DMS79 (cell line): Measurements from ENCODE around the gene KY.

Experiments used
- DNase-seq: peaks from one replicate; lab custom pipeline; 2025; lab: John Stamatoyannopoulos, UW

The KY gene

DNA sequence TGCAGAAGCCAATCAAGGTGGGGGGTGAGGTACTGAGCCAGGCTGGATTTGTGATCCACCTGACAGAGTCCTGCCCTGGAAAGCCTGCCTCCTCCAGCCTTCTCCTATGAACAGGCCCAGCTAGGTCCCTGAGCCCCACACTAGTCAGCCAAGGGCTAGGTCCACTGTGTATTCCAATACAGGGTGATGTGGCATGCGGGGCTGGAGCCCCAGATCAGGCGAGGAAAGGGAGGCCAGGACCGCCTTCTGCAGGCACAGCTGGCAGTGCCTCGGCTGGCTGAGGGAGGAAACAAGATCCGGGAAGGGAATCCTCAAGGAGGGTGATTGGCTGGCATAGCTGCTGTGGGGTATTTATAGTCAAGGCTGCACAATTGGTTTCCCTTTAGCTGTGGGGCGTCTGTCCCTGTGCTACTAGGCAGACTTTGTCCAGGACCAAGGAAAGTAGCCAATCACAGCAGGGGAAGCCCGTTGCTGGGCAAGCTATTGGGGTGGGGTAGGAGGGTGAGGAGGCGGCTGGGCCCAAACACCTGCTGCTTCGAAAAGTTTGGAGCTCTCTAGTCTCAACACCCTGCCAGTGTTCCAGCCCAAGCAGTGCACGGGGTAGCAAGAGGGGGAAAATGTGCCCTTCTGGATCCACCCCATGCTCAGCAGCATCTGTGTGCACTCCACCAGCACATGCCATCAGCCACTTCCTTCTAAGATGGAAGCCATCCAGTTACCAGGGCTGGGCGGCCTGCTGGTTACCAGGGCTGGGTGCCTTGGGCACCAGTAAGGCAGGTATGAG is 5.9 kb downstream of the KY start:
- DNase-seq, result no peak

DNA sequence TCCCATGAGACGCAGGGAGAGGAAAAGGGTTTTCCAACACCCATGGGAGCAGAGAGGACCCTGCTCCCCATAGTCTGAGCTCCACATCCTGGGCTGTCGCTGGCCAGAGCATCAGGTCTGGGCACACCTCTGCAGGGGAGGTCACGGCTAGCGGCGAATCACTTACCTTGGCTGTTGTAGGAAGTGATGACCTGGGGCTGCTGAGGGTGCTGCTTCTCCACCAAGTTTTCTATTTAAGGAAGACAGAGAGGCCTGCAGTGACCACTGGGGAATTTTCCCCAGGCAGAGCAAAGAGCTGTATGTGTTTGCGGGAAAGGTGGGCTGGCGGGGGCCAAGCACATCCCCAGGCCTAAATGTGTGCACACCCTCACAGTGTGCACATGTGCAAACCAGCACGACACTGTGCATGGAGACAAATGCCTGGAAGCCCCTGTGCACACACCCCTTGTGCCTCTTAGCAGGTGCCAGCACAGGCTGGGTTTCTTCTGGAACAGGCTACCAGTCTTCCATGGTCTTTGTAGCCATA is 7.6 kb downstream of the KY start:
- no peak for DNase-seq

DNA sequence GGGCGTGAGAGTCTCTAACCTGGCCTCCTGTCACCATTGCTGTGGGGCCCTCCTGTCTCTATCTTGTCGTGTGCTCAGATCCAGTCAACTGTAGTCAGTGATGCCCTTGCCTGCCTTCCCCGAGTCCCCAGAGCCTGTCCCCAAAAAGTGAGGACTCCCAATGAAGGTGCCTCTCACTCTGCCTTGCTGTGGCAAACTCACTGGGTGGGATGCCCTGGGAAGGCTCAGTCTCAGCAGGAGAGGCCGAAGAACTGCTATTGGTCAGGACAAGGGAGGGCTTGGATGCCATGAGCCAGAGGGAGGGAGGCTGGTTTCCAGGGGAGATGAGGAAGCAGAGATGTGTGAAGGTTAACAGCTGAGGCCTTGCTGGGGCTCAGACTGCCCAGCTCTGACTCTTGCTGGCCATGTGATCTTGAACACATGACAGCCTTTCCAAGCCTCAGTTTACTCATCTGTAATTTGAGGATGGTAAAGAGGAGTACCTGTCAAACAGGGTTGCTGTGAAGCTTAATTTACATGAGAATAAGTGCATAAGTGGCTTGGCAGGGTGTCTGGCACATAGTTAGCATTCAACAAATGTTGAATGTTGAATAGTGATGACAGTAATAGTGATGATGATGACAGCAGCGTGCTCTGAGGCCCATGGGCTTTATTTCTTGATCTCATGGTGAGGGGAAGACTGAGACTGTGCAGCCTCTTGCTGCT is 8.2 kb downstream of the KY start:
- no peak for DNase-seq

DNA sequence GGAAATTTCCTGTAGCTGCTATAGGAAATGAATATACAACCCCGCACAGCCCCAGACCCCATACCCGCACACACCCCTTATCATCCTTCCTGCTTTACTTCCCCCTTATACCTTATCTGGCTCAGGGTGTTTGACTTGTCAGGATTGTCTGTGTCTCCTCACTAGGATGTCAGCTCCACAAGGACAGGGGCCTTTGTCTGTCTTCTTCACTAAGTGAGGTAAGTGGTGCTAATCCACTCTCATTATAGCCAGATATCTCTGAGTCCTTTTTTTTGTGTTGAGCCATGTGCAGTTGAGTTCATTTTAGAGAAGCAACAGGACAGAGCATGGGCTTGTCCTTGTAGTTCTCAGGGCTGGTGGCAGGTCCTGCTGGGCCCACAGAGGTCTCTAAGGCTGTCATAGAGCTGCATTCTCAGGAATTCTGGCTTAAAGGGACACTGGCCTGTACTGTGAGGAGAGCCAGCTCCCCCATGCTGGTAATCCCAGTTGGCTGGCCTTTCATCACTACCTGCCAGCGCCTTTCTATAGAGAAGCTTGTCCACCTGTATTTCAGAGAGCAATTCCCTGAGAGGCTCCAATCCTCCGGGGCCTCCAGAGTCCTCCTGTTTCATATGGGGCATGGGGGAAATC is 9.0 kb downstream of the KY start:
- no peak for DNase-seq

DNA sequence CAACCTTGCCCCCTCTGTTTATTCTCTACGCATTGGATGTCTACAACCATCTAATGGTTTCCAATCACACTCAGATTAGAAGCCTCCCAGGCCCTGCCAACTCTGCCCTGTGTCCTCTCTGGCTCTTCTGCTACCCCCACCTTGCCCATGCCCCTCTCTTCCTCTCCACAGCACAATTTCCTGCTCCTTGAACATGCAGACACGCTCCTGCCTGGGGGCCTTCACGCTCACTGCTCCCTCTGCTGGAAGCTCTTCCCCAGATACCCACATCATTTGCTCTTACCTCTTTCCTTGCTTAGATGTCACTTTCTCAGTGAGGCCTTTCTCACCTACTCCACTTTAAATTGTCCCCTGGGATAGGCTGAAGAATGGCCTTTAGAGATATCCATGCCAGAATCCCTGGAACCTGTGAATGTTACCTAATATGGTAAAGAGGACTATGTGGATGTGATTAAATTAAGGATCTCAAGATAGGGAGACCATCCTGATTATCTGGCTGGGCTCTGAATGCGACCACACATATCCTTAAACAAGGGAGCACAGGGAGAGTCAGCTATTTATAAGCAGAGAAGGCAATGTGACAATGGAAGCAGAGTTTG is 9.9 kb downstream of the KY start:
- no peak for DNase-seq

DNA sequence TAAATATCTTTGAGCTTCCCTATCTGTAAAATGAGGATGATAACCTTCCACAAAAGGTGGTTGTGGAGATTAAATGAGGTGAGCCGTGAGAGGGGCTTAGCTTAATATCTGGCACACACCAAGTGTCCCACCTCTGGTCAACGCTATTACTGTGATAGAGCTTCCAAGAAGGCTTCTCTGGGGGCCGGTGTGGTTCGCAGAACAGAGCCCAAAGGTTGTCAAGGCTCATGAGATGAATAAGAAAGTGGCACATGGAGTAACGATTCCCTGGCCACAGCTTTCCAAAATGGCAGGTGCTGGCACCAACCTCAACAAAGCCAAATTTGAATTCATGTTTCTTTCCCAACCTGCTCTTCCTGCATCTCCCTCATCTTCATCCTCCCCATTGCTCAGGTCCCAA is 10.4 kb downstream of the KY start:
- no peak for DNase-seq

DNA sequence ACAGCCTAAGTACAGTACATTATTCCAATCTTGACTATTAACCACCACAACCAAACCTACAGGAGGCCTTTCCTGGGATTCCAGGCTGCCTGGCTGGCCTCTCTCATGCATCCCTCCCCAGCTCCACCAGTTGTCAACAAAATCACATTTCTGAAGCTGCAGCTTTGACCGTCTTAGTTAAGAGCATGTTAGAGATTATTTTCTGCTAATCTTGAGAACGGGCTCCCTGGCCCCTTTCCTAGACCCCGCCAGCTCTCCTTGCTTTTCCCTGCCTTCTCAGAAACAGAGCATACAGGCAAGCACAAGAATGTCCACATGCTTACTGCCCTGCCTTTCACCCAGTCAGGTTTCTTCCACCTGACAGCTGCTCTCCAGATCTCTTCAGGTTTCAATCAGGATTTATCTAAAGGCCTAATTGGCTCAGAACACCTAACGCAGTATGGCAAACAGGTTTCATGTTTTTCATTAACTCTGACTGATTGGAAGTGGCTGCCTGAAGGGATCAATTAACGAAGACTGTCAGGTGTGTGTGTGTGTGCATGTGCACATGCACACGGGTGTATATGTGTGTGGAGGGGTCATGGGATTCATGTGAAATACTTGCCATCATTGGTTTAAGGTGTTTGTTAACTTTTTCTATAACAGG is 12.3 kb downstream of the KY start:
- DNase-seq, result no peak

DNA sequence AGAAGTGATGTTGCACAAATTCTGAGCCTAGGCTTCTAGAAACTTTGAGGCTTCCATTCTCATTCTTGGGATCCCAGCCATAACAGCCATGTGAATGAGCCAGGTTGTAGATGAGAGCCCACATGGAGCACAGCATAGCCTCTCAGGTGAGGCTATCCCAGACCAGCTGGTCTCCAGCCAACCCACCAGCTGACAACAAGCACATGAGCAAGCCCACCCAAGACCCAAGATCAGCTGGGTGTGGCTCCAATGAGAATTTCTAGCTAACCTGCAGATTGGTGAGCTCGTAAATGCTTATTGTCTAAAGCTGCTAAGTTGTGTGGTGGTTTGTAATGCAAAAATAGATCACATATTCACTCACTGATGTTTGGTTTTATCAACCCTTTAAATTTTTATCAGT is 14.4 kb downstream of the KY start:
- no peak for DNase-seq

DNA sequence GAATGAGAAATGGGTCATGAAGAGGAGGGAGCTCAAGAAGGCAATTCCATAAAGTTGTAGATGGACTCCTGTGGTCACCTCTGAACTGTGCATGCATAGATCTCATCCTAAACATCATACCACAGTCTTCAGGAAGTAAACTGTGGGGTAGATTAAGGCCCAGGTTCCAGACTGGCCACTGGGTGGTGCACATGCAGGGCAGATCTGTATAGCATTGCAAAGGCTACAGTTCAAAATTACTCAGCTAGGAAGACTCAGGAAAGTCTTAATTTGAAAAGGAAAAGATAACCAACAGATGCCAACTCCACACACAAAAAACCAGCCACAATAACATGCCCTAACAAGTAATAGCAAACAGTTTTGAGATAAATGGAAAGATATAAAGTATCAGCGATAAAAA is 20.3 kb downstream of the KY start:
- DNase-seq, result no peak

DNA sequence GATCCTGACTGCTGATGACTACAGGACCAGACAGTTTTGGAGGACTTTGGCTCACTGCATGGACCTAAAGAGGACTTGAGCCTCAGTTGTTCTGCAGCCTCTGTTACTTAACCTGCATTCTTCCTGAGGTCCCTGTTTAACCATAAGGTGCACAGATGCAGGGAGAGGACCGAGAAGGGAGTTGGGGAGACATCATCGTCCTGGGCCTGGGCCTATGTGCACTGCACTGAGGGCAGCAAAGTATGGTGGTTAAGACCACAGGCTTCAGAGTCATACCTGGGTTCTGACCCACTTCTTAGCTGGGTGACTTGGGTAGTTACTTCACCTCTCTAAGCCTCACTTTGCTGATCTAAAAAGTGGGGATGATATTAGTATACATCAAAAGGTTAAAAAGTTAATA is 21.9 kb downstream of the KY start:
- no peak for DNase-seq

DNA sequence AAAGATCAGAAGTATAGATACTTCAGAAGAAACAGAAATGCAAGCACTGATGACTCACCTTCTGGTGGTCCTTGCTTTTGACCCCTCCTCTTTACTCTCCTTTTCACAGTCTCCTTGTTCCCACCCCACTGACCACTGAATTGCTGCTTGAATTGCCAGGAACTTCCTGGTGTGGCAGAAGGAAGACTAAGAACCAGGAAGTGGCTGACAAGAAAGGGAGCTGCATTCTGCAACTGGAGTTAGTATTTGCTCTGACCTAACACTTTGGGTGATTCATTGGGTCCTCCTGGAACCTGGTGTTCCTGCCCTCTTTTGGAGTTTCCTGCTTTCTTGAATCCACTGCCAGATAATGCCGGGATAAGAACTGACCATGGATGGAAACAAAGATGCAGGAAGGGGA is 23.0 kb downstream of the KY start:
- DNase-seq, result no peak

DNA sequence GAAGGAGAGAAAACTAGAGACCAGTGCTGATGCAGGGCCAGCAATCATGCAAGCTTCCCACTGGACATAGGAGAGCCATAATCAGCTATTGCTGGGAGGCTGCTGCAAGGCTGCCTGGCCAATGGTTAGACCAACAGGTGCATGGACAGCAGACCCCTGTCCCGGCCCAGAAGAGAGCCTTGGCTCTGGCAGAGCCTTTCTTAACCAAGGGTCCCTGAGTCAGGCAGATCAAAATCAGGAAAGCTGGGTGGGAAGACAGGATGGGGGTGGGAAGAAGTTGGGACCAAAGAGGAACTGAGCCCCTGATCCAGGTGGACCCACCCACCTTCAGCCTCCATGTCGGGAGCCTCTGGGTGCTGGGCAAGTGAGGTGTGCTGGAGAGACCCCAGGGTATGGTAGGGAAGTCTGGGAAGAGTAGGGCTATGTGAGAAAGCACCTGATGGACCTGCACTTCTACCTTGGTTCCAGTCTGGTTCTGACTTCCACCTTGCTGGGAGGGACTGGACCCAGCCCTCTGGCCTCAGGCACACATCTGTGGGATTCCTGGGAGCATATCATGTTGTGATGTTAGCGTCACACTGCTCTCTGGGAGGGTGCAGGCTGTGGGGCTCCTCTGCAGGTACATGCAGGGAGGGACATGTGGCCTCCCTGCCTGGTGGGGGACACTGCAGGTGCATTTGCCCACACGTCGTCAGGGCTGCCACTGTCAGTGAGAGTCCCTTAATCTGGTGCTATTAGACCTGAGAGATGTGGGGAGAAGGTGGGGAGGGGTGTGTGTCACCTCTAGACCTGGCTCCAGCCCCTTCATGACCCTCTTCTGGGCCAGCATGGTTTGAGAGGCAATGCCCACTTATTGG is 24.7 kb downstream of the KY start:
- DNase-seq, result no peak

DNA sequence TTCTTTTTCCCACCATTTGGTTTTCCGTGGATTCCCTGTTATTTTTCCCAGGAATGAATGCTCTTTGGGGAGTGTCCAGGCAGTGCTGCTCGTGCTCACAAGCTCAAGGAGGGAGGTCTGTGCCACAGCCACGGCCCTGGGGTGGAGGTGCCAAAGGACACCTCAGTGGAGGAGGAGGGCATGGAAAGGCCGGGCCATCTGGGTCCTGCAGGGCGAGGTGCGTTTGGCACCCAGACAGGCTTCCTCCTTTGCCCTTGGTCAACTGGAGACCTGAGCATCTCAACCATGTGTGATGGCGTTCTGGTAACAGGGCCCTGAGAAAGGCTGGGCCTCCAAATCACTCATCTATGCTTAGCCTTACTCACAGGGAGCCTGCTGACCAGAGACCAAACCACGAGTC is 25.4 kb downstream of the KY start:
- no peak for DNase-seq

DNA sequence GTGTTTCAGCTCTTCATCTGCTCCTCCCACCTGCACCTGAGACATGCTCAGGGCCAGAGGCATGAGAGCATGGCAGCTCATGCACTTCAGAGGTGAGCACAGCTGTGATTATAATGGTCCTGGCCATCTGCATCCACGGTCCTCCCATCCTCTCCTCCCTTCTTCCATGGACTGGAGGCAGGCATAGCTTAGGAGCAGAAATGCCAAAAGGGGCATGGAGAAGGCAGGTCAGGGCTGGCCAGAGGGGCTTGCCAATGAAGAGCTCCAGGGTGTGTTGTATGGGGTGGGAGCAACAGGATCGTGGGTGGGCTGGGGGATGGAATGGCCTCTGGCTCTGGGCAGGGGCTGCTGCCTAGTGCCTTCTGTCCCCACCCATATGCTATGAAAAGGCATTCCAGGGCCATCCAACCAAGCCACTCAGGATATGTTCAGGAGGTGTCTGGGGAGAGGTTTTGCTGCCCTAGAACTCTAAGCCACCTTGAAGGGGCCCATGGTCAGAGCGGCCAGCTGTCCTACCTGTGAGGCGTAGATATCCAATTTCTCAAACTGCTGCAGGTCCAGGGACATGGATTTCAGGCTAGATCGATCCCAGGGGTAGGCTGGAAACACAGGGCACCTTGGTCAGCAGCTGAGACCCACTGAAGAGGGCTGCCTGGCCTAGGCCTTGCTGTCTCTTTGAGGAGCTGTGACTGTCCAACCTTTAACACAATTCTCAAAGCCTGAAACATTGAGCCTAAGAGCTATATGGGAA is 26.1 kb downstream of the KY start:
- DNase-seq, result no peak

DNA sequence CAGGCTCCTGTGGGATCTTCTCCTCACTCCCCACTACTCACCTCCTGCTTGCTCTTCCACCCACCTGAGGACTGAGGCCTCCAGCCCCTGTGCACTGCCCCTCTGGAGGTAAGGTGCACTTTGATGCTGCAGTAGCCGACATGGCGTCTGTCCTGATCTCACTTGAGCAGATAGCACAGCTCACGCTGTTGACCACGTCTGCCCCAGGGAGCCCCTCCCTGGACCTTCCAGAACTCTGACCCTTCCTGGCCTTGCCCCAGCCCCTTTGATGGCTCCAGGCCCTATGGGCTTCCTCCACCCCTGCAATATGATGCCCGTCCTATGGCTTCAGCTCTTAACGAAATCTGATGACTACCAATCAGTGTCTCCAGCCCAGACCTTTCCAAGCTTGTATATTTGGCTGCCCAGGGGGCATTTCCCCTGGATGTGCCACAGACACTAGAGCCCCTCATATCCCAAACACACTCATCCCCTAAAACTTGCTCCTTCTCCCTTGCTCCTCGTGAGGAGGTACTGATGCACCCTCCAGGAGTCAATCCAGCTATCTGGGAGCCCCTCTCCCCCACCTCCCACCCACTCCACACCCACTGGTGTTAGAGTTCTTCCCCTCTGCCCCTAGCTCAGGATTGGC is 27.1 kb downstream of the KY start:
- DNase-seq, result no peak

DNA sequence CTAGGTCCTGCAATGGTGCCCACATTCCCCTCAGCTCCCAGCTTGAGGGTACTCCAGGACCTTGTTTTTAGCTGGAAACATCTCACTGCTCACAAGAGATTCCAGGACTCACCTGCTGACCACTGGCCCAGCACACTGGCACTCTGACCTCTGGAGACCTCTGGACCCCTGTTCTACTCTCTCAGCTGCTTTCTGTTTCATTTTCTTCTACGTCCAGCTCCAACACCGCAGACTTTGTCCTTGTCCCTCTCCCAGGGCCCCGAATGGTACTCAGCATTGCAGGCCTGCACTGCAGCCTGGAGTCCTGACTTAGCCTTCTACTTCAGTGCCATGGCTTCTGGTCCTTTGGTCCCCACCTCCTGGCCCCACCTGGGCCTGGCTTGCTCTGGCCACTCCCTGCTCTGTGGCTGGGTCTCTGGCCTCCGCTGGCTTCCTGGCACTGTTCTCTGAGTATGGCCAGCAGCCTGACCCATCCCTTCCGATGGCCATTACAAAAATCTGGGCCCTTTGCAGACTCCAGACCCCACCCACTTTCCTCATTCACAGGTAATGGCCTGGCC is 27.9 kb downstream of the KY start:
- DNase-seq, result no peak

DNA sequence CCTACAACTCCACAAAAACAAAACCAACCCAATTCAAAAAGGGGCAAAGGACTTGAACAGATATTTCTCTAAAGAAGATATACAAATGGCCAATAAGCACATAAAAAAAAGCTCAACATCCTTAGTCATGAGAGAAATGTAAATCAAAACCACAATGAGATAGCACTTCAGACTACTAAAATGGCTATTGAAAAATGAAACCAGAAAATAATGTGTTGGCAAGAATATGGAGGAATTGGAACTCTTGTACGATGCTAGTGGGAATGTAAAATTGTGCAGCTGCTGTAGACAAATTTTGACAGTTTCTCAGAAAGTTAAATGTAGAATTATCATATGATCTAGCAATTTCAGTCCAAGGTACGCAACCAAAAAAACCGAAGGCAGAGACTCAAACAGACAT is 29.0 kb downstream of the KY start:
- DNase-seq, result no peak

DNA sequence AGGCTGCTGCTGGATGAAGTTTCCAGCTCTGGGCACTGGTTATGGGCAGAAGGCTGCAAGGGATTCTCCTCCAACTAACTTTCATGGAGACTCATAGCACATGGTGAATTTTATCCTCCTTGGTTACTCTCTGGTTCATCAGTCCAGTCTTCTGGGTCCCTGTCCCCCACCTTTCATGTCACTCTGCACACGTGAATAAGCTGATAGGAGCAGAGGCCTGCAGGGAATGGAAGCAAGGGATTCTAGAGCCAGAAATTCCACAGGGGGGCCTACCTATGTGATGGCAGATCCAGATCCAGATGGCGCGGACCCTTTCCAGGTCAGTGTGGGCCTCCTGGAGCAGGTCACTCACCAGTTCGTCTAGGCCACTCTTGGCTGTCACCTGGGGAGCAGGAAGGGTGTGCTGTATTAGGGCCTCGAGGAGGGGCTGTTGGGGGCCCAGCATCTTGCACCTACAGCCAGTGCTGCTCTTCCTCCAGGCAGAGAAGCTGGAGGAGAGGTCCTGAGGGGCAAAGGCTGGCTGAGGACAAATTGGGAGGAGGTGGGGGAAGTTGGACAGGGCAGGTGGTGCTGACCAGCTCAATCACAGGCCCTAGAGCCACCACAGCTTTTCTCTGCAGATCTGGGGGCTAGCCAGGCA is 30.2 kb downstream of the KY start:
- no peak for DNase-seq

DNA sequence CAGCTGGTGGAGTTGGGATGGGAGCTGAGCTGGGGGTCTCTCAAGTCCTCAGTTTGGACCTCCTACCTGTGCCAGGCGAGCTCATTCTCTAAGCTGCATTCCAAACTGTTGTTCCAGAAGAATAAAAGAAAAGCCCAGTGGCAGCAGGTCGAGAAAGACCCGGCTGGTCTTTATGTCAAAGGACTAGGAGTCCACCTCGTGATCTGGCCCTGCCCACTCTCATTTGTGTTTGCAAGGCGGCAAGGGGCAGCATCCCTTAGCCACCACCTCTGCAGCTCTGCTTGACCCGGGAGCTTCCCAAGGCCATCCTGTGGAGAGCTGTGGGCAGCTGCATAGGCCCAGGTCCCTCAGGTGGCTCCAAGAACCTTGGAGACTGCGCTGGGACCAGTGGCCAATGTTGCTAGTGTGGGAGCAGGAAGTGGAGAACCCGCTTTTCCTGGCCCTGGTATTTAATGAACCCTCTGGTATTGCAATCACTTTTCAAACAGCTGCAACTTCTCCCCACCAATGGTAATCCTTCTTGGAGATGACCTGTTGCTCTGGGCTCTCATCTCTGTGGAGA is 30.9 kb downstream of the KY start:
- DNase-seq, result no peak
